Vagina (tissue), 2 donors: ENCODE data around the gene PROX1.

ENCODE experiments used
- POLR2A ChIP-seq, 2 donors: fragments of 450-650 bp; IDR thresholded peaks; one replicate each; pipeline ENCODE4 v1.6.1; 2017; ENCODE audit warnings: antibody characterized with exemption in 2 of 2, mild to moderate bottlenecking in 2 of 2, moderate library complexity in 2 of 2
- POLR2AphosphoS5 ChIP-seq, 2 donors: sonication (generic); formaldehyde crosslinking; IDR thresholded peaks; one replicate each; pipeline ENCODE4 v1.9.0; 2017; ENCODE audit warnings: antibody characterized with exemption in 2 of 2, mild to moderate bottlenecking in 2 of 2, low read depth in 1 of 2; ENCODE audit not compliant: insufficient read depth in 1 of 2
- TF ChIP-seq, protein P1 (sequence below), 3 experiments: fragments of 450-650 bp in 2 of 3; fragments of 200-600 bp in 1 of 3; sonication (generic) in 1 of 3; IDR thresholded peaks; one replicate each; pipeline ENCODE4 v1.5.1; 2017 to 2019; ENCODE audit warnings: antibody characterized with exemption in 3 of 3, mild to moderate bottlenecking in 2 of 3, moderate library complexity in 2 of 3

DNA sequence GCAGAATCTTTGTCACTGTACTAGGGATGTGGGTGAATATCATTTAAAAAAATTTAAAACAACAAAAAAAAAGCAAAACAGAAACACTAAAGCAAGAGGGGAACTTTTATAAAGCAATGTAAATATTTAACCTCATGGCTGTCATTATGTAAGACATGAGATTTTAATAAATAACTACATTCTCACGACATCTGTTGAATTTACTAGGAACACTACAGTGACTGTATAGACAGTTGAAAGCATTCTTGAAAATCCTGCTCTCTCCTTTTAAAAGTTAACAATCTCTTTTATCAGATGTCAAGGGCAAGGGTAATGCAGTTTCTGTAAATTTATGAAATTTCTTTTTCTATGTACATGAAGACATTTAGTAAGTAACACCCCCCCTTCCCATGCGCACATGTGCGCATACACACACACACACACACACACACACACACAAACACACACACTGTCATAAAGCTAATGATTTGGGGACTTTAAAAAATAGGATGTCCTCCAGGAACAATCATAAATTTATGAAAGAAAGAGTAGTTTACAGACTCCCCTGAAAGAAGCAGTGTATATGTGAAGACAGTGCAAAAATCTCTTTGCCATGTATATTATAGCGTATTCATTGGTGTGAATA is 51.7 kb downstream of the PROX1 start:
- TF ChIP-seq, protein P1, sequence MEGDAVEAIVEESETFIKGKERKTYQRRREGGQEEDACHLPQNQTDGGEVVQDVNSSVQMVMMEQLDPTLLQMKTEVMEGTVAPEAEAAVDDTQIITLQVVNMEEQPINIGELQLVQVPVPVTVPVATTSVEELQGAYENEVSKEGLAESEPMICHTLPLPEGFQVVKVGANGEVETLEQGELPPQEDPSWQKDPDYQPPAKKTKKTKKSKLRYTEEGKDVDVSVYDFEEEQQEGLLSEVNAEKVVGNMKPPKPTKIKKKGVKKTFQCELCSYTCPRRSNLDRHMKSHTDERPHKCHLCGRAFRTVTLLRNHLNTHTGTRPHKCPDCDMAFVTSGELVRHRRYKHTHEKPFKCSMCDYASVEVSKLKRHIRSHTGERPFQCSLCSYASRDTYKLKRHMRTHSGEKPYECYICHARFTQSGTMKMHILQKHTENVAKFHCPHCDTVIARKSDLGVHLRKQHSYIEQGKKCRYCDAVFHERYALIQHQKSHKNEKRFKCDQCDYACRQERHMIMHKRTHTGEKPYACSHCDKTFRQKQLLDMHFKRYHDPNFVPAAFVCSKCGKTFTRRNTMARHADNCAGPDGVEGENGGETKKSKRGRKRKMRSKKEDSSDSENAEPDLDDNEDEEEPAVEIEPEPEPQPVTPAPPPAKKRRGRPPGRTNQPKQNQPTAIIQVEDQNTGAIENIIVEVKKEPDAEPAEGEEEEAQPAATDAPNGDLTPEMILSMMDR (IDR thresholded peaks at IDR 0.05), result no peak
- TF ChIP-seq POLR2A (IDR thresholded peaks at IDR 0.05) (no peak), POLR2AphosphoS5 (IDR thresholded peaks at IDR 0.05; ENCODE audit: insufficient read depth in 1 of 2, low read depth in 1 of 2) (no peak)
